Kidney glomerular epithelial cell (primary cell): ENCODE results near the gene CD46.
A peak's percentile ranks its signal among the peaks of the same experiment; 100 is the strongest.

Experiments used
- DNase-seq: peaks from one replicate; lab custom pipeline; 2025; lab: John Stamatoyannopoulos, UW

Gene CD46

DNA sequence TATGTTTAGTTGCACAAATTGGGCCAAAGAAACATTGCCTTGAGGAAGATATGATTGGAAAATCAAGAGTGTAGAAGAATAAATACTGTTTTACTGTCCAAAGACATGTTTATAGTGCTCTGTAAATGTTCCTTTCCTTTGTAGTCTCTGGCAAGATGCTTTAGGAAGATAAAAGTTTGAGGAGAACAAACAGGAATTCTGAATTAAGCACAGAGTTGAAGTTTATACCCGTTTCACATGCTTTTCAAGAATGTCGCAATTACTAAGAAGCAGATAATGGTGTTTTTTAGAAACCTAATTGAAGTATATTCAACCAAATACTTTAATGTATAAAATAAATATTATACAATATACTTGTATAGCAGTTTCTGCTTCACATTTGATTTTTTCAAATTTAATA lies 43.0 kb downstream of the CD46 start:
- no peak for DNase-seq

DNA sequence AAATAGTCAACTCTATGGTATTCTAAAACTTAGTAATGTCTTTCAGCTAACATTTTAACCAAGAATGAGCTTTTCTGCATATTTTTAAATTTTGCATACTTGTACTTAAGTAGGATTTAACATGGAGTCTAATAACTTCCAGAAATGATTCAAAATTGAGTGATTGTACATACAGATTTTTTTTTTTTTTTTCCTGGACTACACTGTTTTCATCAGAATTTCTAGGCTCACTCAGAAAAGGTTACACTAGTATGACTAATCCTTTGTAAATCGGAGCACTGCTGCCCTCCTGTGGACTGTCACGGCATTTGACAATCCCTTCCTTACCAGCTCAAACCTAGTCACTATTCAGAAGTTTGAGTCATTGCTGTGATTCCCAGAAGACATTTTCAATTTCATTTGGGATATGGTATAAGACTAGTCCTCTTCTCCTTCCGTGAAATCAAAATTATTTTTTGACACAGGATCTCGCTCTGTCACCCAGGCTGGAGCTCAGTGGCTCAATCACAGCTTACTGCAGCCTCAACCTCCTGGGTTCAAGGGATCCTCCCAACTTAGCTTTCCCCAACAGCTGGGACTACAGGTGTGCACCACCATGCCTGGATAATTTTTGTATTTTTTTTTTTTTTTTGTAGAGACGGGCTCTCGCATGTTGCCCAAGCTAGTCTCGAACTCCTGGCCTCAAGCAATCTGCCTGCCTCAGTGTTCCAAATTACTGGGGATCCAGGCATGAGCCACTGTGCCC lies 45.5 kb downstream of the CD46 start:
- peak; percentile 82 for DNase-seq

DNA sequence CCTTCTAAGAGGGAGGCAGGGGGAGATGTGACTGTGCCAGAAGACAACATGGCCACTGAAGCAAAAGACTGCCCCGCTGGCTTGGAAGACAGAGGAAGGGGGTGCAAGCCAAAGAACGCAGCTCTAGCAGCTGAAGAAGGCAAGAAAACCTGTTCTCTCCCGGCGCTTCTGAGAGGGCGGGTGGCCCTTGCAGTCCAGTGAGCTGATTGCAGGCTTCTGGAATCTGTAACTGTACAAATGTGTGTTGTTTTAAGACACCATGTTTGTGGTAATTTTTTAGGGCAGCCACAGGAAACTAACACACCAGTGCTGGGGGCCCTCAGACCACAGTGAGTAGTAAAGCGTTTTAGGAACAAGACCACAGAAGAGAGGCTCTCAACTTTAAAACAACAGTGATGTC lies 47.0 kb downstream of the CD46 start:
- no peak for DNase-seq

DNA sequence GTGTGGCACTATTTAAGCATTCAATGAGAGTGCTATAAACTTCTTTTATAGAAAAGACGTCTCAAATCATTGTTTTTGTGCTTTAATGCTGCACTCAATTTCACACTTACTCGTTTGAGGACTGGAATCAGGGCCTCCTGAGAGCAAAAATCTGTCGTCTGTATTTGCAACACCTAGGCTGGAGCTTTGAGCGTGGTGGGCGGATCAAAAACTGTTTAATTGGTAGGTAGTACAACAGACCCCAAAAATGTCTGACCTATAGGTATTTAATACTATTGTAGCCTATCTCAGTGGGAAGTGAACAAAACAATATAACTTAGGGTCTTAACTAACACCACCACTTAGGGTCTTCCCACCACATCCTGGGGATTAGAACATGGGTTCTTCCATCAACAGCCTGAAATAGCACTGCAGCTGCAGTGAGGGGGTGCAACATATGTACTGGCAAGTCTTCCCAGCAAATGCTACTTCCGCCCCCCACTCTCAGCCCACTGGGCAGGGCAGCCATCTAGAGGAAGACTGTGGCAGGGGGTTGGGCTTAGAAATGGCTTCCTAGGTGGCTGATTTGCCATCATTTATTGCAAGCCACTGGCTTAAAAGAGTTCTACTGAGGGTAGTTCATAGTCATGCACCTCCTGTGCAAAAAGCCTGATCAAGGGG lies 48.3 kb downstream of the CD46 start:
- DNase-seq = no peak

DNA sequence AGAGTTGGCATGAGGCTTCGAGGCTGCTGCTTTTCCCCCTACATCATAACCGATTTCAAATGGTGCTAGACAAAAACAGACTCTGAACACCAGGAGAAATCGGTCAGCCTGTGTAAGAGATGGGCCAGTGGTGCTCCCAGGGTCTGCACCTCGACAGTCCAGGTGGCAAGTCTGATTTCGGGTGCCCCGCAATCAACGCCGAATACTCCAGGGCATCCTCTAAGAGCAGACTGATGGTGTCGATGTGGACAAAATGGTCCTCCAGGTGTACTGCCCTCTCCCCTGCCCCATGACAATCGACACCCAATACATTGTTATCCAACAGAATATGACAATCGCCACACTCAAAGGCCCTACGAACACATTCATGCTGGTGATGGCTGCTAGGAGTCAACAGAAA lies 50.0 kb downstream of the CD46 start:
- DNase-seq = no peak

DNA sequence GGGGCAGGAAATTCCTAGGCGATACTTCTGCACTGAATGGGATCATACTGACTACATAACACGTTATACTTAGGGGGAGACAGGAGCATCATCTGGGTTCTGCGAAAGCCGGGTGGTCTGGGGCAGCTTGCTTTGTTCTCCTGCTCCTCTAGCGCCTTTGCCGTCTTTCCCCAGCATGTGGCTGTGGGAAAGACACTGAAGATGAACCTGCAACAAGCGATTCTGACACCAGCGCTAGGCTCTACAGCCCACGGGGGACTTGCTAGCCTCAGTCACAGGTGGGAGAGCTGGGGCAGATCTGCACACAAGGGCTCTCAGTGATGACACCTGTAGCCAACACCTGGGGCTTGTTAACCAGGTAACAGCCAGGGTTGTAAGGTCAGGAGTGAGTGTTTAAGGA lies 51.8 kb downstream of the CD46 start:
- DNase-seq = no peak

DNA sequence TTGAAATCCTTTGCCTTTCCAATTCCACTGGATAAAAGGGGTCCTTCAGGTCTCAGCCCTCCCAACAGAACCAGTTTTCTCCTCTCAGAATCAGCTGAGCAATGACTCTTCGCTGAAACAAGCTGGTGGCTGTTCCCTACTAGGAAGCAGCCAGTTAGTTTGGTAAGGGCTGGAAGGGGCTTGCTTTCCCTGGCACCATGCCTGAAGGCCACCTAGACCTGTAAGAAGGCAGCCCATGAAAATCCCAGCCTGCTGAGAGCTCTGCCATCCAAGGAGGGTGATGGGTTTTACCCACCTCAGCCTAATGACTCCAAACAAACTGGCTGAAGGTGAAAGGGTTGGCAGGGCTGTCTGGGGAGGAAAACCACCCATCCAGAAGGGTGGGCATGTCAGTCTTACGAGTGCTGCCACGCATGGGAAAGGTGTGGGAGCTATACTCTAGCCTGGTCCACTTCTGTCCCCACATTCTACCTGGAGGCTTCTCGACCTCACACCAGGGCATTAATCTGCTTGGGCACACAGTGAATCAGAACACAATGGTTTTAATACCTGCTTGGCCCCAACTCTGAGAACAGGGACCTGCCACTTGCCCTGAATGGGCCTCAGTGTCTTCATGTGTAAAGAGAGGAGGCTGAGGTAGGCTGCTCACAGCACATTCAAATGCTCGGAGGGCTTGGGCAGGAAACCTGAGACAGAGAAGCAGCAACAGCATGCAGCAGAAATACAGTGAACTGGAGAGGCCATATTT lies 53.0 kb downstream of the CD46 start:
- DNase-seq = no peak

DNA sequence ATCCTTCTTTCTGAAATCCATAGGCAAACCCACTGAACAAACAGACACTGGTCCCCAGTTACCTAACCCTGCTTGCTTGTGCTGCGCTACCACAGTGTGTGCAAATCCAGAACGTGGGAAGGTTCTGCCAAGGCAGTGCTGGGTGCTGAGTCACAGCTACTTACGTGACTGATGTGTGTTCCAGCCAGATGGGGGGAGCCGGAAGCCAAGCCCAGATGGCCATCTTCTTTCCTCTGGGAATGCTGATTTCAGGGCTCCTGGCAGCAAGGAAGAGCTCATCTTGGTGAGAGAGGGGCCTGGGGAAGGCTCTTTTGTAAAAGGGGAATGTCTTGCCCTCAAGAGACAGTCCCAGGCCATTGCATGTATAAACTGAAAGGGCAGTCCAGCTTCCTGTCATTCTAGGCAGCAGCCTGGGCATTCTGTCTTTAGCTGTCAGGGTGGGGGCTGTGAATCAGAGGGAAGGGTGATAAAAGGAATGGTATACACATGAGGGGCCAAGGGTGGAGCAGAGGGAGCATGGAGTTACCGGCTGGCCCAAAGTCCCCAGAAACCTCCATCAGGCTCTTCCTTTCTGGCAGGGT lies 54.1 kb downstream of the CD46 start:
- peak; percentile 16 for DNase-seq

DNA sequence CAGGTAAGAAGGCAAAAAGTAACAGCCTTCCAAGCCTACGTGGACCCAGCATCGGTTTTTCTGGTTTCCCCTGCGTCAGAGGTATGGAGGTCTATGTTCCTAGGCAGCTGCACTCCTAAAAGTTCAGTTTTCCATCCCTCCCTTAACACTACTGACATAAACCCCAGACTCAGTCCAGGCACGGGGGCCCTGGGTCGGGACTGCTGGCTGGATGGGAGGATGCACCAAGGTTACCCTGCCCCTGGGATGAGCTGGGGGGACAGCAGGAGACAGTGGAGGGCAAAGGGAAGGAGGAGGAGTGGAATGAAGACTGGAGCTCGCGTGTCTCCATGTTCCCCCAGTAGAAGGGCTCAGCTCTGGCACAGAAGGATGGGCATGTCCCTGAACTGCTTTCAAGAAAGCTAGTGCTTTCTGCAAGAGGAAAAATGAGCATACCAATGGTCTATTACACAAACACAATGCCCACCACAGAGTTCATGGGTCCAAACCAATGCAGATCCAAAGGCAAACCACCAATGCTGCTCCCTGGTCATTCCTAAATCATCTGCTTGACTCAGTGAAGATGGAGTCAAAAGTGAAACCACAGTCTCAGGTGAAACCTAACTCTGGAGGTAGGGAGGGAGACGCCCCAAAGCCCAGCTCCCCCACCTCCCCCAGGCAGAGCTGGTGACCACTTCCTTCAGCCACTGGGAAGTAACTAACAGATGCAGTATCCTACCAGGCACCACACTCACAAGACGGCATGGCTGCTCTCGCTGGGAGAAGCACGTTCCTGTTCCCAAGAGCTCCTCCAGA lies 54.9 kb downstream of the CD46 start:
- DNase-seq = peak; percentile 5

DNA sequence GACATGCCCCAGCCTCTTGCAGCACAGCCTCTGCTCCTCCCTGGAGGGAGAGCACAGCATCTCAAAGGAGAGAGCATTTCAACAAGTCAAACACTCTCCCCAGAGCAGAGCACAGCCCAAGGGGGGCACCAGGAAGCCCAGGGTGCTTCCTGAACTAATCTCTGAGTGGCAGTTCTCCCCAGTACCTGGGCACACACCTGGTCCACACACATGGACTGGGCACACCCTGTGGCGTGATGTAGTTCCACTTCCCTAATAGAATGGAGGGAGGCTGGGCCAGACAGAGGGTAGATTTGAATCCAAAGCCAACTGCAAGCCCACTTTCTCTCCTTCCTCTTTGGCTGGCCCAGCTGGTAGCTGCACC lies 55.5 kb downstream of the CD46 start:
- no peak for DNase-seq

DNA sequence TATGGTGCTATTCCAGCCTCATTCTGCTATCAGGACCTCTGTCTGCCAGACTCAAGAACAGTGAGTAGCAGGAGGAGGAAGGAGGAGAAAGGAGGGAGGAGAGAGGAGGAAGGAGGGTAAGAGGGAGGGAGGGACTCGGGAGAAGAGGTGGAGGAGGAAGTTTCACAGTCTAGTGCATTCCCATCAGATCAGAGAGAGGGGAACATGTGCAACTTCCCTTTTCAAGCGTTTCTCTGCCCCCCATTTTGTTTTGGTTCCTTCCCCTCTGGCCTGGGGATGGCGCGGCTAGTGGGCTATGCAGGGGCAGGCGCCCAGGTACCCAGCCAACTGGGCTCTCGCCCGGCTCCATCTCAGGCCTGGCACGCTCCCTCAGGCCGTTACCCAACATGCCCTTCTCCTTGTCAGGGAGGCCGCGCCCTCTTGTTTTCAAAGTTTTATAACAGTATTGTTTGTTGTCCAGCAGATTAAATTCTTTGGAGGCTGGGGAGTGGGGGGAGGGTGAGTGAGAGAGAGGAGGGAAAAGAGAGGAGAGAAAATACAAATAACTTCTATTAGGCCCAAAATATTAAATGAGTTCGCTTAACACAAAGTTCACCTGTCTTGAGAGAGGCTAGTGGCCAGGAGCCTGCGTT lies 56.0 kb downstream of the CD46 start:
- no peak for DNase-seq

DNA sequence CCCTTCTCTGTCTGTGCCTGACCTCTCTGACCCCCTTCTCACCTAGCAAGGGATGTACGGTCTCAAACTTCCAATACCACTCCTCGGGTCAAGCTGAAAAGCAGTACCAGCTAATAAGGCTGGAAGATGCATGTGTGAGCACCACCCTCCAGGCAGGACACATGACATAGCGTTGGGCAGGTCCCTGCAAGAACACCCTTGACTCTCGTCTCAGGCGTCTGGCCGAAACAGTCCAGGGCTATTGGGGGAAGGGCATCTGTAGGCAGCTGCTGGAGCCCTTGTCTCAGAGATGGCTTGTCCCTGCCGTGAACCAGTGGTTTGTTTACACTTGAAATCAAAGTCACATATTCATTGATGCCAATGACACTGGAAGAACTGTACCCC lies 56.5 kb downstream of the CD46 start:
- no peak for DNase-seq

DNA sequence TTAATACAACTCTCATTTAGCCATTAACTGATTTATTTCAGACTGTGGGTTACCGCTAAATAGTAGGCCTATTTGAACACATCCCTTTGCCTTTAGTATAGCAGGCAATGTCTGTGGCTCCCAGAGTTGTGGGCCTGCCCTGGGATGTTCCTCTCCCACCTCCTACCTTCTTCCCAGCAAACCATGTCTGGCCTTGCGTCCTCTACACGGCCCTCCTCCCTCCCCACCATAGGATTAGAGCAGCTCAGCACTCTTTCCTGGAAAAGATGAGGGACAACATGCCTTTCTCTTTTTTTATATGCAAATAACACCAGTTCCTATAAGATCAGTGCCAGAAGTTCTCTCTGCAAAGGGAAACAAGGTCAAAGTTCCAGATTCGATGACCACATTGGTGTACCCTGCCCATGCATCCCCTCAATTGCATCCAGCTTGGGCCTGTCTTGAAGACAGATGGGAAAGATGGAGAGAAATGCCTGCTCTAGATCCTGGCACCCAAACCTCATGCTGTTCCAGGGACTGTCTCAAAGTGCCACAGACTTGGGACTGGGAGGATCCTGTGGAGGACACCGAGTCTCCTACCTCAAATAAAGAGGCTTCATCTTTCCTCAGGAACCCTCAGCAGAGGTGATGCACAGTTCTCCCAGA lies 57.2 kb downstream of the CD46 start:
- no peak for DNase-seq

DNA sequence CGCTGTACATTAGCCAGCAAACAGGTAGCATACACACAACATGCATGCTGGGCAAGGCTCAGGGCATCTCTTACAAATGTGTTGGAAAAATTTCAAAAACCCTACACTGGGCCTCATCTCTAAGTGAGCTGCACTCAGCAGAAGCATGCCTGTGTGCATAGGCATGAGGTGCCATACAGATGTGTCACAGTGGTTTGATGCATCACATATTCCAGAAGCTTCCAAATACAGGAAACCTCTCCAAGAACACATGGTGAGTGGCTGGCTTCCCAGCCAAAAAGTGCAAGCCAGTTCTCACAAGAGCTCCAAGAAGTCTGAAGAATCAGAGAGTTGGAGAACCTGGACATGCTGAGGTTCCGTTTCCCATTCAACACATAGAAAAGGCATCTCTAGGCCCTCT lies 58.3 kb downstream of the CD46 start:
- no peak for DNase-seq

DNA sequence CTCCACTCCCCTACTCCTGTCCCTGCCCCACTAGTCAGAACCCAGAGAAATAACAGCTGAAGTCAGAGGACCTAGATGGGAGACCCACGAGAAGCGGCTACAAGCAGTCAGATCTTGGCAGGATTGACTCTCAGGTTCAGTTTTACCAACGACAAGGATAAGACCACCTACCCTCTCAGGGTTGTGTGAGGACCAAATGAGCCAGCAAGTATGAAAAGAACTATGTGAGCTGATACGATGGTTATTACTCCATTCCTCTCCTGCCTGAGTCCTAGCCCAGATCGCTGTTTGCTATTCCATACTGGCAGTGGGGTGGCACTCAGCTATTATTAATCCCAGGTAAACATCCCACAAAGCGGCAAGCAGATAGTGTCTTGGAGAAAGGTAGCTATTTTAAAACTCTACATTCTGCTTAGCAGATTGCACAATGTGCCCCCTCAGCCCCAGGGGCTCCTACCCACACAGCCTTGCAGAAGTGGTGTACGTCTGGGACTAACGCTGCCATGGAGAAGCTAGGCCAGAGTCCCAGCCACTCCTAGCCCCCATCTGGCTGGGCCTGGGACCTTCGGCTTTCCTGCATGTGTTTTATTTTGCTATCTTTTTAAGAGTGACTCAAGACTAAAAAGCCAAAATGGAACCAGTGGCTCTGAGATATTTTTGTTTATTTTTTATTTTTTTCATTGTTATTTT lies 58.9 kb downstream of the CD46 start:
- DNase-seq = no peak

DNA sequence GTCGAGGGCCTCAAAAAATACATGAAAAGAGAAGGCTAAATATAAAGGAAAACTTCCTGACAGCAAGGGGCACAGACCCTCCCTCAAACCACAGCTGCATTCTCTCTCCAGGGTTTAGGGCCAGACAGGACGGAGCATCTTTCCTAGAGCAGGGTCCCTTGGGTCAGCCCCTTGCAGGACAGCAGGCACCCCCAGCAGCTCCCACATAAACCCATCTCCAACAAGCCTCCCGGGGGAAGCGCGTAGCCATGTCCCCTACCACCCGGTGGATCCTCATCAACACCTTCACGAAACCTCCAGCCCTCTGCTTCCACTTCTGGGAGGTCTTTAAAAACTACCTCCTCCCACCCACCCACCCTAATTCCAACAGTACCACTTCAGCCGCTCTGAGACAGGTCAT lies 59.5 kb downstream of the CD46 start:
- DNase-seq = no peak

DNA sequence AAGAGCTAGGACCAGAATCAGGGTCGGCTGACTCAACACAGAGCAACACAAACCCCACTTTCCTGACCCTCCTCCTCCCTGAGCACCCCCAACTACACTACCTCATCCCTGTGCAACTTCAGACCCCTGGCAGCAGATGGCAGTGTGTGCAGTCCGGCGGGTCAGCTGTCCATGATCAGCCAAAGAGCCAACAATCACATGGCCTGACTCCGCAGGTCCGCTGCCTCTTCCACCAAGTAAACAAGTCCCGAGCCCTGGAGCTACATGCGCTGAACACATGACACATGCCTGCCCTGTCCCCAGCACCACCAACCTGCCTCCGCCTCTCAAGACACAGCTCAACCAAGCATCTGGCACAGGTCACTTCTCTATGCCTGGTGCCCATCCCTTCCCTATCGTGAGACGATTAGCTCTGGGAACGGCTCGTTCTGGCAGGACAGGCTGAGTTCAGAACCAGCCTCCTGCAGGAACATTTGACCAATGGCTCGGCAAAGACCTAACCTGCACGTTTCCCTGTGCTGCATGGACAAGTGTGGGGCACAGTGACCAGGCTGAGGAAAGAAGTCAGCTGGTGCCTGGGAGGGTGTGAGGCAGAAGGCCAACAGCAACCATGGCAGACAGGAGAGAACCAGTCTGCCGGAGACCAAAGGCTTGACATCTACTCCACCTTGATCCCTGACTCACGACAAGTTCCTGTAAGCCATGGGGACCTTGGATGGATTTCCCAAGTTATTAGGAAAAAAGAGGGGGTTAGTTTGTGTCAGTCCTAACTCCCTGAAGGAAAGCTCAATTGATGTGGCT lies 60.3 kb downstream of the CD46 start:
- no peak for DNase-seq

DNA sequence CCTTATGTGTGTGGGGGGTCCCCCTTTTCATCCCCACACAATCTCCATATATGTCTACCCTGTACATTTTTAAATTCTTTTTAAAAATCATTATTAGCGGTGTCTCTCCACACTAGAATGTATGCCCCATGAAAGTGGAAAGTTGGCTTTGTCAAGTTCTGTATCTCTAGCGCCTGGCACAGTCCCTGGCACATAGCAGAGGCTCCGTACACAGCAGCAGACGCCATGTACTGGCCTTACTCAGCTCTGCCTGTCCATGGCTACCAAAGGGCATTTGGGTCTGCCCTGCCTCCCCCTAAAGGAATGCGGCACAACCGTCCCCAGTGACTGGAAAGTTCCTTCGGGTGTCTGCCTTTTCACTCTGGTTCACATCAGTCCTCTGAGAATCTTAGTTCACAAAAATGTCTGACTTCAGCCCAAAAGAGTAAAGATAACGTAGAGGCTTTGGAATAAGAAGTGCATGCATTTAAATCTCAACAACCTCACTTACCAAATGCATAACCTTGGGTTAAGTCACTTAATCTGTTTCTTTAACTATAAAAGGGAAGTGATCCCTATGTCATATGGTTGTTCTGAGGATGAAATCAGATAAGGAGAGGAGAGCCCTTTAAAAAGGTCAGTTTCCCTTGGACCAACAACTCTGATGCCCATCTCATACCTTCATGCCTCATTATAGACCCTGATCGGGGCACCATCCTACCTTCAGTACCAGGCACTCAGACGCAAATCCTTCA lies 61.1 kb downstream of the CD46 start:
- DNase-seq = no peak

DNA sequence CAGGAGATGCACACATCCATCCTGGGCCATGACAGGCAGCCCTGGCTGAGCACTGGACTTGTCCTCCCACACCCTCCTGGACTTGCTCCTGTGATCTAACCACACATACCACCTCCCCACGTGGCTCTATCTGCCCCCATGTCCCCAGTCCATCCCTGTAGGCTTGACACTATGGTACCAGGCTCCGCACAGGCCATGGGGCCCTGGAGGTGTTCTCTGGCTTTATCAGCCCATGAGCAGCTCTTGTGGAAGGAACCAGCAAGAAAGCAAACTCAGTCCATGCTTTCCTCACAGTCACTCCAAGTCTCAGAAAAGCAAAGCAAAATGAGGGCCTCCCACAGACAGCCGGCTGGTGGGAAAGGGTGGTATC lies 61.6 kb downstream of the CD46 start:
- DNase-seq = no peak
